Uterus (tissue), 4 donors: Measurements from ENCODE around the gene LHX6. TPM values are rescaled to one million over a fixed set of nuclear protein-coding genes. Genes with fewer than 3 reads are reported as not detected.

Source experiments
- DNase-seq, 2 donors: peaks; one replicate each; pipeline ENCODE4 v3.0.0-alpha.2; 2019 to 2020
- H3K27ac ChIP-seq, 2 donors: fragments of 200-600 bp; sonication (generic); 1 replicate in 1 of 2; 2 replicates in 1 of 2; pipeline ENCODE4 v1.5.1; 2016 to 2018
- H3K27me3 ChIP-seq, 2 donors: fragments of 200-600 bp; sonication (generic); one replicate each; pipeline ENCODE4 v1.5.1; 2018 to 2019; ENCODE audit warnings: control low read depth in 1 of 2
- H3K36me3 ChIP-seq, 2 donors: fragments of 200-600 bp; sonication (generic); one replicate each; pipeline ENCODE4 v1.5.1; 2019; ENCODE audit warnings: control low read depth in 1 of 2
- H3K4me1 ChIP-seq, 2 donors: fragments of 200-600 bp; sonication (generic); one replicate each; pipeline ENCODE4 v1.5.1; 2018 to 2019; ENCODE audit warnings: control low read depth in 1 of 2
- H3K4me3 ChIP-seq, 2 donors: fragments of 200-600 bp; sonication (generic); 1 replicate in 1 of 2; 2 replicates in 1 of 2; pipeline ENCODE4 v1.5.1; 2018 to 2019; ENCODE audit warnings: mild to moderate bottlenecking in 1 of 2
- H3K9me3 ChIP-seq, 2 donors: fragments of 200-600 bp; sonication (generic); one replicate each; pipeline ENCODE4 v1.5.1; 2019; ENCODE audit warnings: control low read depth in 1 of 2
- POLR2A ChIP-seq, 2 donors: fragments of 450-650 bp; IDR thresholded peaks; one replicate each; pipeline ENCODE4 v1.6.1; 2016; ENCODE audit warnings: antibody characterized with exemption in 2 of 2, mild to moderate bottlenecking in 1 of 2, moderate library complexity in 1 of 2
- intact Hi-C: fragments of 100-400 bp; cut with DNase I; formaldehyde crosslinking; loops from one replicate; pipeline ENCODE4 v1.15.1; 2023; ENCODE audit warnings: low total_unique reads
- total RNA-seq, 4 donors: library from RNA; depleted of rRNA in 3 of 4; stranded (reverse); fragments of >200 nt in 3 of 4; gene quantifications; one replicate each; pipeline versions ENCODE4 v1.1.0 to v1.2.4, GENCODE V29; 2014 to 2023
- TF ChIP-seq, protein P1 (sequence below), 4 experiments: fragments of 200-600 bp in 2 of 4; fragments of 450-650 bp in 2 of 4; sonication (generic) in 2 of 4; IDR thresholded peaks; one replicate each; pipeline ENCODE4 v1.5.1; 2016 to 2019; ENCODE audit warnings: antibody characterized with exemption in 4 of 4, mild to moderate bottlenecking in 2 of 4, moderate library complexity in 1 of 4
- donor health status: DM: yes; HTN: yes; CAD: no.

The LHX6 gene
- total RNA-seq, 4 donors from 2014 or later, result 3.1 to 20.2 (median 12.2) TPM

DNA sequence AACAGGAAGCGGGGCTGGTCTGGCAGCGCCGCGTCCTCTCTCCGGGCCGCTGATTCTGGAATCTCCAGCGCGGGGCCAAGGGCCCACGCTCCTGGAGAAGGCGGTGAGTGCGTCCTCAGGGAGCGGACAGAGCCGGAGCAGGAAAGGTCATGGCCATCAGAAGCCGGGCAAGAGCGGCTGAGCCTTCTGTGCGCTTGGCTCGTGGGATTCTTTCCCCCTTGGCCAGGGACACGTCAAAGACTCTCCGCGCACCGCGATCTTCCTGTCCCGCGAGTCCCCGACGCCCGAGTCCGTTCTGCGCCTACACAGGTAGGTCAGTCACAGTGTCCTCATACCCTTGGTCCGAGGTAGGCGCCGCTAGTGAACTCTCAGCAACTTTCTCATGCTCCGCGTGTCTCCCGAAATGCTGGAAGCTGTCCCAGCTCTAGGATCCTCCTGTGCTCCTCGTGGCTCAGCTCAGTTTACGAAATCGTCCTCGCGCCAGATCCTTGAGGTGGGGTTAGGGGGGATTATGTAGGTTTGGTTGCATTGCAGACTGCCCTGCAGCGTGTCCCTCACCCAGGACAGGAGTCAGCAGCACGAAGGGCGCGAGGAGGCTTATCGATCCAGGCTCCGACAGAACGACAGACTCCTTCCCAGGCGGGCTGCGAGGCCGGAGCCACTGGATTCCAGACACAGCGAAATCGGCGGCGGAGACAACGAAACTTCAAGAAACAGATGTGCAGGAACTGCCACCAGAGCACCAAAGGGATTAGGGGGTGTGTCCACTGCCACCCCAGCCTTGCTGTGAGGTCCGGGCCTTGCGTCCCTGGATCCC is 8.7 kb downstream of the LHX6 start:
- Histone ChIP-seq H3K27me3 (peaks cover 3 to 50% of the 10 kb centered on the region in 2 donors), H3K36me3 (no peaks in the 10 kb centered on the region), H3K4me3 (no peak overlapping the region), H3K27ac (no peak overlapping the region), H3K9me3 (no peaks in the 10 kb centered on the region), H3K4me1 (no peaks in the 10 kb centered on the region)
- TF ChIP-seq, protein P1, sequence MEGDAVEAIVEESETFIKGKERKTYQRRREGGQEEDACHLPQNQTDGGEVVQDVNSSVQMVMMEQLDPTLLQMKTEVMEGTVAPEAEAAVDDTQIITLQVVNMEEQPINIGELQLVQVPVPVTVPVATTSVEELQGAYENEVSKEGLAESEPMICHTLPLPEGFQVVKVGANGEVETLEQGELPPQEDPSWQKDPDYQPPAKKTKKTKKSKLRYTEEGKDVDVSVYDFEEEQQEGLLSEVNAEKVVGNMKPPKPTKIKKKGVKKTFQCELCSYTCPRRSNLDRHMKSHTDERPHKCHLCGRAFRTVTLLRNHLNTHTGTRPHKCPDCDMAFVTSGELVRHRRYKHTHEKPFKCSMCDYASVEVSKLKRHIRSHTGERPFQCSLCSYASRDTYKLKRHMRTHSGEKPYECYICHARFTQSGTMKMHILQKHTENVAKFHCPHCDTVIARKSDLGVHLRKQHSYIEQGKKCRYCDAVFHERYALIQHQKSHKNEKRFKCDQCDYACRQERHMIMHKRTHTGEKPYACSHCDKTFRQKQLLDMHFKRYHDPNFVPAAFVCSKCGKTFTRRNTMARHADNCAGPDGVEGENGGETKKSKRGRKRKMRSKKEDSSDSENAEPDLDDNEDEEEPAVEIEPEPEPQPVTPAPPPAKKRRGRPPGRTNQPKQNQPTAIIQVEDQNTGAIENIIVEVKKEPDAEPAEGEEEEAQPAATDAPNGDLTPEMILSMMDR (IDR thresholded peaks at IDR 0.05), result no peak
- TF ChIP-seq POLR2A (IDR thresholded peaks at IDR 0.05), result no peak
- no peak for DNase-seq
- intact Hi-C loops, result no loop called here

- Histone ChIP-seq H3K27ac (no peak overlapping the region), H3K9me3 (no peaks in the 10 kb centered on the region), H3K36me3 (no peaks in the 10 kb centered on the region), H3K4me1 (peaks cover 0 to 1% of the 10 kb centered on the region in 2 donors), H3K4me3 (no peak overlapping the region), H3K27me3 (peaks cover 7 to 54% of the 10 kb centered on the region in 2 donors)
- no peak for DNase-seq
- intact Hi-C loops, result no loop called here
- TF ChIP-seq, protein P1 (IDR thresholded peaks at IDR 0.05), result no peak
- TF ChIP-seq POLR2A (IDR thresholded peaks at IDR 0.05), result no peak
Observed at GRCh38 chr9:122218935-122219855, 9.6 kb downstream of the LHX6 start.

GRCh38 chr9:122218071-122218934 is 10.5 kb downstream of the LHX6 start:
- no peaks in the 10 kb centered on the region for H3K36me3 ChIP-seq
- intact Hi-C loops, result no loop called here
- no peak overlapping the region for H3K27ac ChIP-seq
- no peaks in the 10 kb centered on the region for H3K9me3 ChIP-seq
- no peak for DNase-seq
- TF ChIP-seq POLR2A (IDR thresholded peaks at IDR 0.05), result no peak
- TF ChIP-seq, protein P1 (IDR thresholded peaks at IDR 0.05), result no peak
- peaks cover 15 to 47% of the 10 kb centered on the region in 2 donors for H3K27me3 ChIP-seq
- H3K4me3 ChIP-seq, result no peak overlapping the region
- peaks cover 0 to 10% of the 10 kb centered on the region in 2 donors for H3K4me1 ChIP-seq

DNA sequence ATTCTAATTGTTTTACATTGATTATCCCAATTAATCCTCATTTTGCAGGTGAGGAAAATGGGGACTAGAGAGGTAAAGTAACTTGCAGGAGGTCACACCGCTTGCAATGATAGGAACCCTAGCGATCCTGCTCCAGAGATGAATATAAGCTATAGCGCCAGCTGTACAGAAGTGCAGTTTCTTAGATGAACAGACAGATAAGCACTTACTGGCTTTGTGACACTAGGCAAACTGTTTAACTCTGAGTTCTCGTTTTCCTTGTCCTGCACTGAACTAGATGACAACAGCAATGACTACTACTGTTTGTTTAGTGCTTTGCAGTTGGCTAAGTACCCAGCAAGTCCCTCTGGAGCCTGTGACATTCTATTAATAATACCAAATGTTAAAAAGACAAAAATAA is 11.1 kb downstream of the LHX6 start:
- H3K27me3 ChIP-seq, result peaks cover 15 to 49% of the 10 kb centered on the region in 2 donors
- H3K9me3 ChIP-seq, result no peaks in the 10 kb centered on the region
- intact Hi-C loops, result no loop called here
- no peak for DNase-seq
- H3K27ac ChIP-seq, result no peak overlapping the region
- no peak for TF ChIP-seq POLR2A (IDR thresholded peaks at IDR 0.05)
- TF ChIP-seq, protein P1 (IDR thresholded peaks at IDR 0.05), result no peak
- no peaks in the 10 kb centered on the region for H3K36me3 ChIP-seq
- no peak overlapping the region for H3K4me3 ChIP-seq
- peaks cover 0 to 12% of the 10 kb centered on the region in 2 donors for H3K4me1 ChIP-seq
